Renal cortex interstitium (tissue), 11 donors: Measurements from ENCODE around the gene LRRC55. TPM values are rescaled to one million over a fixed set of nuclear protein-coding genes. Genes with fewer than 3 reads are reported as not detected.
"Not testable (repeated sequence)": the region's sequence is repeated elsewhere in the genome, so short reads cannot be mapped to it uniquely, and the experiment has no call there.

Source experiments
- DNase-seq, 11 donors: peaks; one replicate each; pipeline ENCODE4 v3.0.0-alpha.2; 2013; ENCODE audit warnings: low read depth in 9 of 11, low spot score in 4 of 11; ENCODE audit errors: extremely low read depth in 1 of 11
- polyA plus RNA-seq, 3 donors: library from polyadenylated mRNA; unstranded; fragments of 120-200 nt; gene quantifications; one replicate each; pipeline ENCODE4 v1.2.1, GENCODE V29; 2013; ENCODE audit not compliant: insufficient read length in 3 of 3

LRRC55 gene
- polyA plus RNA-seq, 3 donors = 2.7 to 4.6 (median 3.0) TPM

GRCh38 chr11:57156928-57157327, 24.8 kb upstream of the LRRC55 start:
- DNase-seq = no peak

GRCh38 chr11:57157624-57158023, 24.1 kb upstream of the LRRC55 start:
- DNase-seq = no peak

GRCh38 chr11:57158180-57158579, 23.6 kb upstream of the LRRC55 start:
- no peak for DNase-seq

- no peak for DNase-seq
These were observed 23.2 kb upstream of the LRRC55 start for GRCh38 chr11:57158599-57158998.

GRCh38 chr11:57160665-57161064, 21.1 kb upstream of the LRRC55 start:
- no peak for DNase-seq

GRCh38 chr11:57161351-57161750, 20.4 kb upstream of the LRRC55 start:
- DNase-seq = no peak

- no peak for DNase-seq
These were observed 19.4 kb upstream of the LRRC55 start for GRCh38 chr11:57162179-57162898.

- DNase-seq = no peak
These were observed 18.4 kb upstream of the LRRC55 start for GRCh38 chr11:57163160-57163868.

GRCh38 chr11:57164317-57164716, 17.4 kb upstream of the LRRC55 start:
- DNase-seq = no peak

GRCh38 chr11:57167125-57167846, 14.5 kb upstream of the LRRC55 start:
- no peak for DNase-seq

GRCh38 chr11:57169732-57170313, 11.9 kb upstream of the LRRC55 start:
- not testable (repeated sequence) for DNase-seq

GRCh38 chr11:57172031-57172430, 9.7 kb upstream of the LRRC55 start:
- no peak for DNase-seq

- no peak for DNase-seq
These were observed 7.1 kb upstream of the LRRC55 start for GRCh38 chr11:57174656-57175055.

- no peak for DNase-seq
These were observed 6.3 kb upstream of the LRRC55 start for GRCh38 chr11:57175478-57175877.

GRCh38 chr11:57178334-57178733, 3.4 kb upstream of the LRRC55 start:
- no peak for DNase-seq

GRCh38 chr11:57179681-57180080, 2.1 kb upstream of the LRRC55 start:
- DNase-seq = no peak

GRCh38 chr11:57180081-57180561, 1.6 kb upstream of the LRRC55 start:
- peak in 3 of 11 donors; percentile 20 to 38 (median 26) for DNase-seq

GRCh38 chr11:57180964-57181363, 789 bp upstream of the LRRC55 start:
- DNase-seq = no peak

GRCh38 chr11:57182896-57183295, 1.1 kb downstream of the LRRC55 start:
- DNase-seq = no peak

GRCh38 chr11:57190548-57190947, 8.8 kb downstream of the LRRC55 start:
- no peak for DNase-seq
